HepG2 (cell line): ENCODE data around the gene NRAS. TPM values are rescaled to one million over a fixed set of nuclear protein-coding genes. Genes with fewer than 3 reads are reported as not detected.

Source experiments
- ASH2L ChIP-seq: fragments of 300-600, 200-600 bp; sonication (generic); IDR thresholded peaks from 2 replicates; pipeline ENCODE4 v1.7.0; 2017; ENCODE audit warnings: low read depth, mild to moderate bottlenecking, moderate library complexity, mixed read lengths, low read length; ENCODE audit not compliant: insufficient read length
- CCDC6 ChIP-seq: sonication (generic); formaldehyde crosslinking; IDR thresholded peaks from 2 replicates; pipeline ENCODE4 v1.8.1; 2022; ENCODE audit warnings: mild to moderate bottlenecking, missing genetic modification reagents, moderate library complexity
- KLF12 ChIP-seq: sonication (generic); formaldehyde crosslinking; IDR thresholded peaks from 2 replicates; pipeline ENCODE4 v1.4.0; 2020; ENCODE audit warnings: missing genetic modification reagents, borderline replicate concordance
- MAF1 ChIP-seq: sonication (generic); formaldehyde crosslinking; IDR thresholded peaks from 2 replicates; pipeline ENCODE4 v1.5.0; 2020; ENCODE audit warnings: missing genetic modification reagents, borderline replicate concordance
- SMAD1 ChIP-seq: sonication (generic); formaldehyde crosslinking; IDR thresholded peaks from 2 replicates; pipeline ENCODE4 v1.4.0; 2020; ENCODE audit warnings: missing genetic modification reagents, low read depth, mild to moderate bottlenecking, borderline replicate concordance
- ZBTB7B ChIP-seq: sonication (generic); formaldehyde crosslinking; IDR thresholded peaks from 2 replicates; pipeline ENCODE4 v1.4.0; 2020; ENCODE audit warnings: missing genetic modification reagents
- ZFP1 ChIP-seq: IDR thresholded peaks from 2 replicates; pipeline ENCODE4 v1.6.1; 2016
- ZNF232 ChIP-seq: sonication (generic); formaldehyde crosslinking; IDR thresholded peaks from 2 replicates; pipeline ENCODE4 v1.4.0; 2020; ENCODE audit warnings: missing genetic modification reagents, borderline replicate concordance
- ZNF235 ChIP-seq: sonication (generic); formaldehyde crosslinking; IDR thresholded peaks from 2 replicates; pipeline ENCODE4 v1.8.1; 2023; ENCODE audit warnings: mild to moderate bottlenecking, missing genetic modification reagents, borderline replicate concordance
- ZNF264 ChIP-seq: sonication (generic); formaldehyde crosslinking; IDR thresholded peaks from 2 replicates; pipeline ENCODE4 v1.4.0; 2020; ENCODE audit warnings: missing genetic modification reagents
- ZNF777 ChIP-seq: sonication (generic); formaldehyde crosslinking; IDR thresholded peaks from 2 replicates; pipeline ENCODE4 v1.4.0; 2020; ENCODE audit warnings: missing genetic modification reagents
- polyA plus RNA-seq, 8 experiments: library from polyadenylated mRNA; depleted of rRNA in 3 of 8; stranded (reverse) in 7 of 8; unstranded in 1 of 8; fragments of >200 nt; fragmentation: Illumina TruSeq in 4 of 8; extraction: Trizol in 4 of 8; gene quantifications; 2 replicates each; pipeline versions ENCODE4 v1.2.1 to v1.2.3, GENCODE V29; 2011 to 2016; ENCODE audit warnings: low read depth in 4 of 8, missing spikeins in 1 of 8, mixed read lengths in 1 of 8; ENCODE audit not compliant: insufficient read depth in 1 of 8
- total RNA-seq, 5 experiments: library from RNA; depleted of rRNA; stranded (reverse); fragments of >200 nt; fragmentation: Illumina TruSeq; extraction: Trizol; gene quantifications; 2 replicates each; pipeline ENCODE4 v1.2.3, GENCODE V29; 2016; ENCODE audit warnings: low read depth in 1 of 5
- TF ChIP-seq, protein P1 (sequence below): IDR thresholded peaks from 2 replicates; pipeline ENCODE4 v1.6.1; 2016; ENCODE audit warnings: missing compliant biosample characterization, missing genetic modification reagents, borderline replicate concordance
- TF ChIP-seq, protein P2 (sequence below): sonication (generic); formaldehyde crosslinking; IDR thresholded peaks from 2 replicates; pipeline ENCODE4 v1.4.0; 2020; ENCODE audit warnings: missing genetic modification reagents, borderline replicate concordance
- TF ChIP-seq, protein P3 (sequence below): sonication (generic); formaldehyde crosslinking; IDR thresholded peaks from 2 replicates; pipeline ENCODE4 v1.5.1; 2020; ENCODE audit warnings: missing genetic modification reagents, mild to moderate bottlenecking, borderline replicate concordance
- TF ChIP-seq, protein P4 (sequence below): sonication (generic); formaldehyde crosslinking; IDR thresholded peaks from 2 replicates; pipeline ENCODE4 v1.4.0; 2020; ENCODE audit warnings: low read depth, mild to moderate bottlenecking, missing genetic modification reagents
- TF ChIP-seq, protein P5 (sequence below): sonication (generic); formaldehyde crosslinking; IDR thresholded peaks from 2 replicates; pipeline ENCODE4 v1.8.0; 2022; ENCODE audit warnings: missing genetic modification reagents, mild to moderate bottlenecking, inconsistent platforms, borderline replicate concordance
- TF ChIP-seq, protein P6 (sequence below): sonication (generic); formaldehyde crosslinking; IDR thresholded peaks from 2 replicates; pipeline ENCODE4 v1.5.0; 2020; ENCODE audit warnings: missing genetic modification reagents
- TF ChIP-seq, protein P7 (sequence below): fragments of 450-650 bp; IDR thresholded peaks from 2 replicates; pipeline ENCODE4 v1.6.1; 2017

The NRAS gene
- total and polyA plus RNA-seq, 2 of the 13 experiments (the other 11 are each of a cell fraction or from before 2014, with no cell fraction given), result 38.6 to 58.8 TPM

DNA sequence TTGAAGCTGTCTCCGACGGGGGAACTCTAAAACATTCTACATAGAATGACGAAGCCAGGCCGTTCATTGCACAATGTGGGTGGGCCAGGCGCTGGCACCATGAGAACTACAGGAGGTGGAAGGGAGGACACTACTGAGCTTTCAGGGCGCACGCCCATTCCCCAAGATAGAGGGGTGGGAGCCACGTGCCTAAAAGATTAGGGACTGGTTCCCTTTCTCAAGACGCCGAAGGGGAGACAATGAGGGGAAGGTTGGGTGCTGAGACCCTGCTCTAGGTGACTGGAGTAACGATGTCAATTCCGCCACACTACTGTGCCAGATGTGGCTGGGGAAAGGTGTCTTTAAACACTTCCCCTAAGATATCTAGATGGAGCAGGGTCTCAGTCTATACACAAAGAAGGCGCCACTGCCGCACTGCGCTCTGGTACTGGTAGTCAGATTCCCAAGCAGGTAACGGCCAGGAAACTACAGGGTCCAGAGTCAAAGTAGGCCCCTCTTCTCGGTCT is 40.4 kb upstream of the NRAS start (continued):
- 0 out of 2 replicates have a peak, but pooled peaks have one; percentile 22 for TF ChIP-seq ZBTB7B
- 0 out of 2 replicates have a peak, but pooled peaks have one; percentile 26 for TF ChIP-seq ZNF777 (CRISPR knock-in tag)
- TF ChIP-seq, protein P1, sequence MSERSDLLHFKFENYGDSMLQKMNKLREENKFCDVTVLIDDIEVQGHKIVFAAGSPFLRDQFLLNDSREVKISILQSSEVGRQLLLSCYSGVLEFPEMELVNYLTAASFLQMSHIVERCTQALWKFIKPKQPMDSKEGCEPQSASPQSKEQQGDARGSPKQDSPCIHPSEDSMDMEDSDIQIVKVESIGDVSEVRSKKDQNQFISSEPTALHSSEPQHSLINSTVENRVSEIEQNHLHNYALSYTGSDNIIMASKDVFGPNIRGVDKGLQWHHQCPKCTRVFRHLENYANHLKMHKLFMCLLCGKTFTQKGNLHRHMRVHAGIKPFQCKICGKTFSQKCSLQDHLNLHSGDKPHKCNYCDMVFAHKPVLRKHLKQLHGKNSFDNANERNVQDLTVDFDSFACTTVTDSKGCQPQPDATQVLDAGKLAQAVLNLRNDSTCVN (CRISPR knock-in tag), result 0 out of 2 replicates have a peak, but pooled peaks have one; percentile 16
- TF ChIP-seq, protein P2, sequence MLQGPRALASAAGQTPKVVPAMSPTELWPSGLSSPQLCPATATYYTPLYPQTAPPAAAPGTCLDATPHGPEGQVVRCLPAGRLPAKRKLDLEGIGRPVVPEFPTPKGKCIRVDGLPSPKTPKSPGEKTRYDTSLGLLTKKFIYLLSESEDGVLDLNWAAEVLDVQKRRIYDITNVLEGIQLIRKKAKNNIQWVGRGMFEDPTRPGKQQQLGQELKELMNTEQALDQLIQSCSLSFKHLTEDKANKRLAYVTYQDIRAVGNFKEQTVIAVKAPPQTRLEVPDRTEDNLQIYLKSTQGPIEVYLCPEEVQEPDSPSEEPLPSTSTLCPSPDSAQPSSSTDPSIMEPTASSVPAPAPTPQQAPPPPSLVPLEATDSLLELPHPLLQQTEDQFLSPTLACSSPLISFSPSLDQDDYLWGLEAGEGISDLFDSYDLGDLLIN, result no peak
- TF ChIP-seq ZNF232, result 0 out of 2 replicates have a peak, but pooled peaks have one; percentile 25
- TF ChIP-seq KLF12 (CRISPR knock-in tag), result 0 out of 2 replicates have a peak, but pooled peaks have one; percentile 22
- TF ChIP-seq ZNF235 (CRISPR knock-in tag), result 0 out of 2 replicates have a peak, but pooled peaks have one; percentile 4
- TF ChIP-seq, protein P3, sequence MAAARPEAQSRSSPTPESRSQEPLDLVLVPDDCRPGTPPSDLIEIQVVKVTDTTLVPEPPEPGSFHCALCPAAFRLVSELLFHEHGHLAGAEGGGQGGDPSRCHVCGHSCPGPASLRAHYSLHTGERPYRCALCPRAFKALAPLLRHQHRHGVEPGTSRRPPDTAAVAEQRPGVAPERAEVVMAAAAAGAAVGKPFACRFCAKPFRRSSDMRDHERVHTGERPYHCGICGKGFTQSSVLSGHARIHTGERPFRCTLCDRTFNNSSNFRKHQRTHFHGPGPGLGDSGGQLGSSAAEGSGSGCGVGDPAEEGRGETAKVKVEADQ (CRISPR knock-in tag), result no peak
- TF ChIP-seq, protein P4, sequence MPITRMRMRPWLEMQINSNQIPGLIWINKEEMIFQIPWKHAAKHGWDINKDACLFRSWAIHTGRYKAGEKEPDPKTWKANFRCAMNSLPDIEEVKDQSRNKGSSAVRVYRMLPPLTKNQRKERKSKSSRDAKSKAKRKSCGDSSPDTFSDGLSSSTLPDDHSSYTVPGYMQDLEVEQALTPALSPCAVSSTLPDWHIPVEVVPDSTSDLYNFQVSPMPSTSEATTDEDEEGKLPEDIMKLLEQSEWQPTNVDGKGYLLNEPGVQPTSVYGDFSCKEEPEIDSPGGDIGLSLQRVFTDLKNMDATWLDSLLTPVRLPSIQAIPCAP, result no peak
- TF ChIP-seq CCDC6 (CRISPR knock-in tag), result 0 out of 2 replicates have a peak, but pooled peaks have one; percentile 32
- no peak for TF ChIP-seq SMAD1 (CRISPR knock-in tag)
- 0 out of 2 replicates have a peak, but pooled peaks have one; percentile 4 for TF ChIP-seq ZFP1 (CRISPR knock-in tag)
- TF ChIP-seq, protein P5, sequence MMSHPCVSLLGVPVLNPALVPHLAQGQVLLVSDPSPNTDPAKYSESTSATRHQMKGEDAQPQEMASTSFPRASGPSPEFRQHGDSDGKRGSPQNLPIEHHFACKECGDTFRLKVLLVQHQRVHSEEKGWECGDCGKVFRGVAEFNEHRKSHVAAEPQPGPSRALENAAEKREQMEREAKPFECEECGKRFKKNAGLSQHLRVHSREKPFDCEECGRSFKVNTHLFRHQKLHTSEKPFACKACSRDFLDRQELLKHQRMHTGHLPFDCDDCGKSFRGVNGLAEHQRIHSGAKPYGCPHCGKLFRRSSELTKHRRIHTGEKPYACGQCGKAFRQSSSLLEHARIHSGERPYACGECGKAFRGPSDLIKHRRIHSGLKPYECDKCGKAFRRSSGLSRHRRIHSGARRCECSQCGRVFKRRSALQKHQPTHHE (CRISPR knock-in tag), result peak; percentile 59; the same call in 1 of the 2 replicates
- TF ChIP-seq, protein P6, sequence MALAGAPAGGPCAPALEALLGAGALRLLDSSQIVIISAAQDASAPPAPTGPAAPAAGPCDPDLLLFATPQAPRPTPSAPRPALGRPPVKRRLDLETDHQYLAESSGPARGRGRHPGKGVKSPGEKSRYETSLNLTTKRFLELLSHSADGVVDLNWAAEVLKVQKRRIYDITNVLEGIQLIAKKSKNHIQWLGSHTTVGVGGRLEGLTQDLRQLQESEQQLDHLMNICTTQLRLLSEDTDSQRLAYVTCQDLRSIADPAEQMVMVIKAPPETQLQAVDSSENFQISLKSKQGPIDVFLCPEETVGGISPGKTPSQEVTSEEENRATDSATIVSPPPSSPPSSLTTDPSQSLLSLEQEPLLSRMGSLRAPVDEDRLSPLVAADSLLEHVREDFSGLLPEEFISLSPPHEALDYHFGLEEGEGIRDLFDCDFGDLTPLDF, result peak; percentile 24; the same call in 1 of the 2 replicates
- 0 out of 2 replicates have a peak, but pooled peaks have one; percentile 14 for TF ChIP-seq ZNF264 (CRISPR knock-in tag)
- TF ChIP-seq, protein P7, sequence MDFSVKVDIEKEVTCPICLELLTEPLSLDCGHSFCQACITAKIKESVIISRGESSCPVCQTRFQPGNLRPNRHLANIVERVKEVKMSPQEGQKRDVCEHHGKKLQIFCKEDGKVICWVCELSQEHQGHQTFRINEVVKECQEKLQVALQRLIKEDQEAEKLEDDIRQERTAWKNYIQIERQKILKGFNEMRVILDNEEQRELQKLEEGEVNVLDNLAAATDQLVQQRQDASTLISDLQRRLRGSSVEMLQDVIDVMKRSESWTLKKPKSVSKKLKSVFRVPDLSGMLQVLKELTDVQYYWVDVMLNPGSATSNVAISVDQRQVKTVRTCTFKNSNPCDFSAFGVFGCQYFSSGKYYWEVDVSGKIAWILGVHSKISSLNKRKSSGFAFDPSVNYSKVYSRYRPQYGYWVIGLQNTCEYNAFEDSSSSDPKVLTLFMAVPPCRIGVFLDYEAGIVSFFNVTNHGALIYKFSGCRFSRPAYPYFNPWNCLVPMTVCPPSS, result no peak
- peak; percentile 12 for TF ChIP-seq ASH2L
- 0 out of 2 replicates have a peak, but pooled peaks have one; percentile 40 for TF ChIP-seq MAF1 (CRISPR knock-in tag)
